GM19395 (cell line): ENCODE data around the gene TVP23A.

ENCODE experiments used
- ATAC-seq: cut with Tn5 transposase; IDR thresholded peaks from one replicate; pipeline ENCODE4 v1.9.1; 2021; ENCODE audit warnings: mild to moderate bottlenecking, moderate library complexity; ENCODE audit not compliant: unreplicated experiment

The TVP23A gene

GRCh38 chr16:10817963-10818941, at the start of gene TVP23A:
TSS of gene TVP23A (minus strand) at chr16:10818794. CDS start at chr16:10818493, 301 bp downstream.
- no peak for ATAC-seq

DNA sequence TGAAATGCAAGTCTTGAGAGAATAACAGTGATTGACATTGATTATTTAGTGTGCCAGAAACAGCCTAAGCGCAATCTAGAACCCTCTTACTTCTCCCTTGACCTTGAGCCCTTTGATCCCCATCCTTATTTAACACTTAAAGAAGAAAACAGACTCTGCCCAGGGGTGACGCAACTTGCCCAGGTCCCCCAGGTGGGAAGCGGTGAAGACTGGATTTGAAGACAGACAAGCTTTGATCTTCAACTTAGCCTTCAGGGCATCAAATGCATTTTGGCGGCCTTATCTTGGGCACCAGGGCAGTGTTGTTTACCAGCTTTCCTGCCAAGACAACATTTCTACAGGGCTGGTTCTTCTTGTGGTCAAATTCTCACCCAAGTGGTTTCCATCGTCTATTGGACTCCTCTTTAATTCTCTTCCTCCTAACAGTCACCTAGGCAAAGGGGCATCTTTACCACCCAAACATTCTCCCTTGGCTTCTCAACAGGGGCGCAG, 49.6 kb upstream of the TVP23A start:
- no peak for ATAC-seq

GRCh38 chr16:10867199-10867598, 48.6 kb upstream of the TVP23A start:
- ATAC-seq: no peak

DNA sequence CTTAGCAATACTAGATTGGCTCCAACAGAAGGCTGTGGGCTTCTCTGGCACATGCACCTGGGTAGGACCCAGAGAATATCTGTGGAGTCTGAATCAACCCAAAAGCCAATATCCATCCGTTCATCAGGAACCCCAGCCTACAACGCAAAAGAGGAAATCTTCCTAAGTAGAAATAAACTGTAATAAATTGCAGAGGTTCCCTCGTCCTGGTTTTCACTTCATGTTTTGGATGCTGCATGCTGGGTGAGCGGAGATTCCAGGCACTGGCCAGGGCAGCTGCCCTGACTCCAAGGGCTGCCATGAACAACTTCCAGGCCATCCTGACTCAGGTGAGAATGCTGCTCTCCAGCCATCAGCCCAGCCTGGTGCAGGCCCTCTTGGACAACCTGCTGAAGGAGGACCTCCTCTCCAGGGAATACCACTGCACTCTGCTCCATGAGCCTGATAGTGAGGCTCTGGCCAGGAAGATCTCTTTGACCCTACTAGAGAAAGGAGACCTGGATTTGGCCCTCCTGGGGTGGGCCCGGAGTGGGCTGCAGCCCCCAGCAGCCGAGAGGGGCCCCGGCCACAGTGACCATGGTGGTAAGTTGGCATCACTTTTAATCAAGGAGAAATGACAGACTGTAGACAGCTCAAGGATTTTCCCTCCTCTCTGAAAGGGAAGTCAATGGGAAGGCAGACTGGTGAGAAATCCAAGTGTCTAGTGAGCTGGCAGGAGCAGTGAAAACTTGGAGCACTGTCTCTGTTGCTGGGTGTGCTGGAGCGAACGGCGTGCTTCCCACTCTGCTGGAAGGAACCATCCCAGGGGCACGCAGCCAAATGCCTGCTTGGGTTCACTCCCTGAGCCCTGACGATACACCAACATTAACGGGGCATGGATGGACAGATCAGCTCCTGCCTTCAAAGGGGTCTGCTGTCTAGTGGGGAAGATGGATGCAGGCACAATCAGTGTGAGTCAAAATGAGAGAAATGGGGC, 47.7 kb upstream of the TVP23A start:
- no peak for ATAC-seq

- ATAC-seq: no peak
Measured at GRCh38 chr16:10862438-10862837, 43.8 kb upstream of the TVP23A start.

- no peak for ATAC-seq
Measured at GRCh38 chr16:10859658-10860057, 41.1 kb upstream of the TVP23A start.

- no peak for ATAC-seq
Measured at GRCh38 chr16:10859020-10859419, 40.4 kb upstream of the TVP23A start.

DNA sequence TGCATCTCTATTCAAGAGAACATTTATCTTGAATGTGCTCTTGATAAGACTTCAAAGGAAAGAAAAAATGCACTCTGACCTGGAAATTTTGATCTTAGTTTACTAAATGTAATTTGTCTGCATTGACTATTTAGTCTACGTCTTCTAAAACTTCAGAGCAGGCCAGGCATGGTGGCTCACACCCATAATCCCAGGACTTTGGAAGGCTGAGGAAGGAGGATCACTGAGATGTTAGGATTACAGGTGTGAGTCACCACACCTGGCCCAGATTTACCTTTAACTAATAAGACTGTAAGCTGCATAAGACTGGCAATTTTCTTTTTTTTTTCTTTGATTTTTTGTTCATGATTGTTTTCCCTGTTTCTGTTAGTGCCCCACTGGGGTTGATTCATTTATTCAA, 39.6 kb upstream of the TVP23A start:
- no peak for ATAC-seq

- no peak for ATAC-seq
Measured at GRCh38 chr16:10856042-10856441, 37.4 kb upstream of the TVP23A start.

- no peak for ATAC-seq
Measured at GRCh38 chr16:10852948-10853347, 34.4 kb upstream of the TVP23A start.

DNA sequence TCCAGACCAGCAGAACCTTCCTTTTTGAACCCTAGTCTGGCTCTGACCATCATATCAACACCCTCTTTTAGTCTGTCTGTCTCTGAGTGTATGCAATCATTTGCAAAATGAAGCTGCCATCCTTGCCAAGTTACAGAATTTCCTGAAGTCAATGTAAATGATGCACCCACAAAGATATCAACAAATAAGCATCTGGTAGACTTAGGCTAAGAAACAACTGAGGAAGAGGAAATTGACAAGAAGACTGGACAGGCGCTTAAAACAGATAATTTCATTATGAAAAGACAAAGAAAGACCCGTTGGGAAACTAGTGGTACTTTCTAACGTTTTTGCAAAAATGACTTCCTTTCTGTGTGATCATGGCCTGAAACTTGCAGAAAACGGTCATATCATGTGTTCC, 33.7 kb upstream of the TVP23A start:
- no peak for ATAC-seq

GRCh38 chr16:10851512-10851911, 32.9 kb upstream of the TVP23A start:
- no peak for ATAC-seq

DNA sequence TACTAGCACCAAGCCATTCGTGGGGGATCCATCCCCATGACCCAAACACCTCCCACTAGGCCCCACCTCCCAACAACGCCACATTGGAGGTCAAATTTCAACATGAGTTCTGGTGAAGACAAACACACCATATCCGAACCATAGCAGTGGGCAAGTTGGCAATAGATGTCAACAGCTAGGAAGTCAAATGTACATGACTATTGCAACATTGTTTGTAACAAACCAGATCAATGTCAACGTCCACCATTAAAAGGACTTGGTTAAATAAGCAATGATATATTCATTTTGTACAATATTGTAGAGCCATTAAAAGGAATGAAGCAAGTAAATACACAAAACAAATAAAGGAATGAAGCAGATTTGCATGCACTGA, 31.9 kb upstream of the TVP23A start:
- ATAC-seq: no peak

GRCh38 chr16:10849736-10850477, 31.3 kb upstream of the TVP23A start:
- no peak for ATAC-seq

GRCh38 chr16:10847176-10847575, 28.6 kb upstream of the TVP23A start:
- ATAC-seq: no peak

DNA sequence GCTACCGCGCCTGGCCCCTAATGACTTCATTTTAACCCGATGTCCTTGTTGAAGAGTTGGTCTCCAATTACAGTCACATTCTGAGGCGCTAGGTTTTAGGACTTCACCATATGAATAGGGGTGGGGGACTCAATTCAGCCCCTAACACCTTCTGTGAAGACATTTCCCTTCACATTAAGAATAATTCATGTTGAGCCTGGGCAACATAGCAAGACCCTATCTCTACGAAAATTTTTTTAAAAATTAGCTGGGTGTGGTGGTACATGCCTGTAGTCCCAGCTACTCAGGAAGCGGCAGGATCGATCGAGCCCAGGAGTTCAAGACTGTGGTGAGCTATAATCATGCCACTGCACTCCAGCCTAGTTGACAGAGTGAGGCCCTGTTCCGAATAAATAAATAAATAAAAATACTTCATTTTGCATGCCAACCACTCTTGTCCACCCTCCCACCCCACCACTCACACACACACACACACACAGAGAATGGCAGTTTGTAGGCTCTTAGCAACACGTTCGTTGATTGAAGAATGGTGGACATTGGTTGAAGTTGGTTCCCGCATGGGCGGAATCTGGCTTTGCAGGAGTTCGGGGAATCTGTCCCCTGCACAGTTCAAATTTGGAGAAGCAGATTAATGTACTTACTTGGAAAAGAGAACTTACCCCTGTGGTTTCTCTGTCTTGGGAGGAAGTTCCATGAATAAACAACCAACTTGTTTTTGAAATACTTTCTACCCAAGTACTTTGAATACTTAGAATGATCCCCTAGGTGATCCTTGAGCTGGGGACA, 27.8 kb upstream of the TVP23A start:
- ATAC-seq: no peak

DNA sequence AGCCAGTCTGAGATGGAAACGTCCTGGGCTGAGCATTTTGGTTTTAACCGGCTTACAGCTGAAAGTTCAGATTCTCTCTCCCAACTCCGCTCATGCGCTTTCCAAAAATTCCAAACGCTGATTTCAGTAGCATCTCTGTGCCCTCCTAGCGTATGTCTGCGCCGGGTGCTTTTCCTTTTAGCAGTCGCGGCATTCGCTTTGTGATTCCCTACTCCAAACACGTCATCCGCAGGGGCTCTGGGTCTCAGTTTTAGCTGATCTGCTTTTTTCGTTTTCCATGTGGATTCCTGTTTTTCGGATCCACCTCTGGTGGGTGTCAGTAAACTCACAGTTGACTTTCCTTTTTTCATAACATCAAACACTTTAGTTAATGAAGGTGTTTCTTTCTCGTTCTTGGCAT, 22.1 kb upstream of the TVP23A start:
- no peak for ATAC-seq

- ATAC-seq: no peak
Measured at GRCh38 chr16:10839279-10839666, 20.7 kb upstream of the TVP23A start.

- no peak for ATAC-seq
Measured at GRCh38 chr16:10838621-10839278, 20.2 kb upstream of the TVP23A start.
